Stimulated activated CD8-positive, alpha-beta memory T cell treated with anti-CD3 and anti-CD28 coated beads, Interleukin-7, amount 100 ng/mL, for 1 hour (primary cell): Measurements from ENCODE around the gene EEF1AKMT3.
"Not testable (repeated sequence)": the region's sequence is repeated elsewhere in the genome, so short reads cannot be mapped to it uniquely, and the experiment has no call there.

ENCODE experiments used
- DNase-seq, 2 donors: peaks; one replicate each; pipeline ENCODE4 v3.0.0-alpha.2; 2020; ENCODE audit warnings: low read depth in 2 of 2

EEF1AKMT3 gene

GRCh38 chr12:57817261-57817989 lies 45.0 kb downstream of the EEF1AKMT3 start:
- DNase-seq: no peak

- not testable (repeated sequence) for DNase-seq
Measured at GRCh38 chr12:57817990-57818331, 45.5 kb downstream of the EEF1AKMT3 start.

- not testable (repeated sequence) for DNase-seq
Measured at GRCh38 chr12:57820119-57820518, 47.7 kb downstream of the EEF1AKMT3 start.

DNA sequence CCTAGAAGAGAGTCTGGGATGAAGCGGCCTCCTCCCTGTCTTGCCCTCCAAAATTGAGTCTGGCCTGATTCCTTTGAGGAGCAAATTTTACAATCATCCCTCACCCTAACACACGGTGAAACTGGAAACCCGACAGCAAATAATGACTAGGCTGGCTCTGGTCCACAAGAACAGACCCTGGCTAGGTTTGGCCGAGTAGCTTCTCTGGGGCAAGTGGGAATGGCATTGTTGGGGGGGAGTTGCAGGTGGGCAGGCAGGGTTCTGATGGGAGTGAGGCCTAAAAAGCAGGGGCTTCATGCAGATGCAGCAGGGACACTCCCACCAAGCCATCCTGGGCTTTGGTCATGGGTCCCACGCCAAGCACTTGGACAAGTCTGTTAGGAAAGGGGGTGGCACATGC lies 48.6 kb downstream of the EEF1AKMT3 start:
- not testable (repeated sequence) for DNase-seq

GRCh38 chr12:57821474-57822214 lies 49.2 kb downstream of the EEF1AKMT3 start:
- no peak for DNase-seq

GRCh38 chr12:57822392-57823130 lies 50.1 kb downstream of the EEF1AKMT3 start:
- DNase-seq: no peak

DNA sequence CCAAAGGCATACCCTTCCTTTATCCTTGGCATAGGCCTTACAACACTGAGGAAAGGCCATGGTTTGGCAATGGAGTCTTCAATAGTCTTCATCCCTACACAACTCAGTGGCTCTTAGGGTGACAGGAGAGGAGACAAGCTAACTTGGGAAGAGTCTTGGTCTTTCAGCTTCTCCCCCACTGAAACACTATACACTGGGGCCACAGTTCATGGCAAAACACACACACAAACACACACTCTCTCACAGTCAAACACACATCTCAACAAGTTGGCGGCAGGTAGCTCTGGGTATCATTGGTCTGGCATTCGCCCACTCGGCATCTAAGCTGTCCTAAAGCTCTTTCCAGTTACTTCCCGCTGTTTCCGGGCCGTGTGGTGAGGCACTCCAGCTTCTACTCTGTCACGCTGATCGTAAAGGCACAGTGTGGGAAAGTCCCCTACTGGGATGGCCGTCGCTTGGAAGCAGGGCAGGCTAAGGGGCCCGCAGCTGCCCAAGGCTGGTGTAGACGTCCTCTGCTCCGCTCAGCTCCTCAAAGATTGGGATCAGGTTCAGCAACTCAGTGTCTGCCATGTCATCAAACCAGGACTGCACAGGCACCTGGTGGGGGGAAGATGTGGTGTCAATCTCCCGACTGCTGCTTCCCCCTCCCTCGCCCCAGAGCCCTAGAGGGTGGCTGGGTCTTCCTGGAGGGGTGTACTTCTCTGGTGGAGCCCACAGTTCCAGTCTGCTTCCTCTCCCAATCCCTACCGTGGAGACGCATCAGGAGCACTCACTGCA lies 50.9 kb downstream of the EEF1AKMT3 start:
- DNase-seq: no peak

DNA sequence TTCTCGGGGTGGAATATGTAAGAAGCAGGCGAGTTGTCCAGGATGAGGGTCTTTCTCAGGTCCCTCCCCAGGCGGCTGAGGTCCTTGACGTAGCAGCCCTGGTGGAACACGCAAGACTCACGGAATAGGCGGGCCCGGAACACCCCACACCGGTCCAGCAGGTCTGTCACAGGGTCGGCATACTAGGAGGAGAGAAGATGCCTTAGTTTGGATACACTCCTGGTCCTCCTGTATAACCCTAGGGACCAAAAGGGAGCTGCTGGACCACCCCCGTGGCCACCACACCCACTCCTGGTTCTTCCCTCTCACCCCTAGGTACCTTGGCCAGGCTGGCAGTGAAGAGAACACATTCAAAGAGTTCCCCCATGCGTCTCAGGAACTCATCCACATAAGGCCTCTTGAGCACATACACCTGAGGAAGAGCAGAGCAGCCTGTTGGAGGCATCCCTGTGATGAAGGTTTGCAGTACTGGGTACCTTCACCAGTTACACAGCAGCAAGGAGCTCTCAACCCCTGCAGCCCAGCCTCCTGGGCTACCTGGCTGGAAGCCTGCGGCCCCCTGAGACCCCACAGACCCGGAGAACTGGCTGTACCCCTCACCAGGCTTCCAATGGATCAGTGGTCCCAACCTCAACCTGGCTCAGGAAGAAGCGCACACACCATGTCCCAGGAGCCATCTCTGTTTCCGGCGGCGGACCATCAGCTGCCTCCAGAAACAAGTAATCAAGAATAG lies 51.7 kb downstream of the EEF1AKMT3 start:
- no peak for DNase-seq

DNA sequence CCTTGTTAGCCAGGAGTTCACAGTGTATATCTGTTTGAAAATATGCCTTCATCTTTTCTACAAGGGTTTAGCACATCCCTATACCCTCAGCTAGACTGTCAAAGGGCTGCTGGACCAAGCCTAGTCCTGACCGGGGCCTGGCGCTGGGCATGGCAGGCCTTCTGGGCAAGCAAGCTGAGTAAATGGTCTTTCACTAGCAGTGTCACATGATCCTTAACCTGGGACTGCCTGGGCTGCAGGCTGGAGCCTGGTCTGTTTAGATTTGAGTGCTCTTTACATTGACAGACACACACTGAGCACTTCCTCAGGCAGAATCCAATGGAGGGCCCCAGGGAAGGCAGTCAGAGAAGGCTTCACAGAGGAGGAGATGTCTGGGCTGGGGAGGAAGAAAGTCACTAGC lies 53.0 kb downstream of the EEF1AKMT3 start:
- DNase-seq: no peak

DNA sequence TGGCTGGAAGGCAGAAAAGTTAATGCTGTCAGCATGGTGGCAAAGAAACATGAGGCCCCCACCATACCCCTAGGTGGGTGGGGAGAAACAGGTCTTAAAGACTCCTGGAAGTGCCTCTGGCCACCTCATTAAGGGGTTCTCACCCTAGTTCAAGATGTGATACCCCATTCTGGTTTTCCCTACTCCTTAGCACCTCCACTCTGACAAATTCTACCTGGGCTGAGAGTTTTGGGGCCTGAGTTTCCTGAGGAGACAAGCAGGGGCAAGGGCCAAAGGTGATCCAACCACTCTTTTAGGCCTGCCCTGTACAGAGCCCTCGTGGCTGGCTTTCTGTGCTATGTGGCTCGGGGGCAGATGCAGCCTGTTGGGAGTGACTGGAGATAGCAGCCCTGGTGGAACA lies 54.0 kb downstream of the EEF1AKMT3 start:
- no peak for DNase-seq

GRCh38 chr12:57826966-57827365 lies 54.6 kb downstream of the EEF1AKMT3 start:
- no peak for DNase-seq

DNA sequence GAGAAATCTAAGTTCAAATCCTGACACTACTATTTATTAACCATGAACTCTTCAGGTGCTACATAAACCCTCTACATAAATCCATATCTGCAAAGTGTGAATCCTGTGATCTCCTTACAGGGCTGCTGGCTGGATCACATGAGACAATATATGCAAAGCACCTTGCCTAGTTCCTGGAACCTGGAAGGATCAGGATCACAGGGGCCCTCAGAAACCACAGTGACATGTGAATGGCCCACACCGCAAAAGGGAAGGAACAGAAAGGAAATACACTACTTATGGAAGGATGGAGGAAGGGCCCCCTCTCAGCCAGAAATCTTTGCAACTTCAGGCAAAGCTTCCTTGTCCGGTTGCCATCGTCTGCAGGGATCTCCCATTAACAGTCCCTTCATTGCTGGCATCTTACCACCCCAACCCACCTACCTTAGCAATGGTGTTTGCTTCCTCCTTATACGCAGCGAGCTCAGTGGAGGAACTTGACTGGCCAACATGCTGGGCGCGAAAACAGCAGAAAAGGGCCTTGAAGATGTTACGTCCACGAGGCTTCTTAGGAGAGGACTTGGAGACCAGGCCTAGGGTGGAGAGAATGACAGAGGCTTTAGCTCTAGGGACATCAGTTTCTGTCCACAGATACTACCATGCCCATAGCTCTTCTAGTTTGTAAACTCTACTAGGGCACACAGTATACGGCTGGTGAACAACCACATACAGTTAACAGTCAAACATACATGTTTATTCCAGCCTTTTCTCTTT lies 56.8 kb downstream of the EEF1AKMT3 start:
- no peak for DNase-seq

GRCh38 chr12:57830393-57830792 lies 58.0 kb downstream of the EEF1AKMT3 start:
- DNase-seq: no peak
